HCT116 (cell line): ENCODE results near the gene DAPK1. TPM values are rescaled to one million over a fixed set of nuclear protein-coding genes. Genes with fewer than 3 reads are reported as not detected.

ENCODE experiments used
- ATAC-seq: fragments of 200-7000 bp; cut with Tn5 transposase; 2 replicates; pipeline ENCODE4 v1.9.1; 2020; ENCODE audit warnings: mild to moderate bottlenecking, moderate library complexity
- BruUV-seq: library from RNA; stranded (reverse); fragments of 400-500 nt; replicated peaks from 2 replicates; lab custom pipeline; 2021; lab: Mats Ljungman, UMichigan
- CTCF ChIA-PET: fragments of 300-600 bp; sonication (Branson Sonifier 250); formaldehyde crosslinking; loops from one replicate; lab custom pipeline; 2021; ENCODE audit warnings: antibody characterized with exemption; lab: Charles Lee
- POLR2A ChIA-PET: fragments of 300-600, 350-600 bp; sonication (Branson Sonifier 250); formaldehyde crosslinking; loops from one replicate; lab custom pipeline; 2021; ENCODE audit warnings: antibody characterized with exemption; lab: Charles Lee
- RAD21 ChIA-PET, 2 experiments: fragments of 300-600 bp; sonication (Branson Sonifier 250); formaldehyde crosslinking; loops; one replicate each; lab custom pipeline; 2023; ENCODE audit warnings: low total read pairs in 2 of 2; ENCODE audit not compliant: uncharacterized antibody in 2 of 2, unreplicated experiment in 2 of 2, low non-redundant PET in 1 of 2; lab: Charles Lee
- DNase-seq: peaks from one replicate; pipeline ENCODE4 v3.0.0-alpha.2; 2010; ENCODE audit warnings: low read depth, low spot score
- H2AFZ ChIP-seq: fragments of 200-600 bp; shearing (Covaris generic), sonication (generic); 2 replicates; pipeline ENCODE4 v1.6.1; 2017; ENCODE audit warnings: low read depth, mixed run types, mixed read lengths, antibody characterized with exemption, low read length; ENCODE audit not compliant: poor library complexity, severe bottlenecking
- H3K27ac ChIP-seq: 2 replicates; pipeline ENCODE4 v1.5.1; 2012; ENCODE audit warnings: low read depth, low read length
- H3K27me3 ChIP-seq: fragments of 200-600 bp; sonication (generic); 2 replicates; pipeline ENCODE4 v1.6.1; 2016; ENCODE audit warnings: mixed run types, low read length, mixed read lengths; ENCODE audit not compliant: insufficient read depth
- H3K36me3 ChIP-seq, 2 experiments: fragments of 200-500 bp in 1 of 2; fragments of 200-600 bp in 1 of 2; sonication (Bioruptor generic) in 1 of 2; sonication (generic) in 1 of 2; 2 replicates each; pipeline versions ENCODE4 v1.5.1 to v1.6.1; 2014 to 2016; ENCODE audit warnings: low read length in 2 of 2, inconsistent platforms in 1 of 2, mixed read lengths in 1 of 2, mixed run types in 1 of 2; ENCODE audit not compliant: insufficient read depth in 2 of 2, control insufficient read depth in 1 of 2
- H3K4me1 ChIP-seq, 2 experiments: fragments of 200-600 bp in 1 of 2; sonication (generic) in 1 of 2; 2 replicates each; pipeline versions ENCODE4 v1.5.1 to v1.6.1; 2012 to 2017; ENCODE audit warnings: low read length in 2 of 2, inconsistent platforms in 1 of 2, mild to moderate bottlenecking in 1 of 2, mixed read lengths in 1 of 2, mixed run types in 1 of 2, moderate library complexity in 1 of 2; ENCODE audit not compliant: insufficient read depth in 2 of 2, control insufficient read depth in 1 of 2
- H3K4me2 ChIP-seq: fragments of 200-600 bp; sonication (generic); 2 replicates; pipeline ENCODE4 v1.6.1; 2017; ENCODE audit warnings: mixed run types, low read length, mixed read lengths
- H3K4me3 ChIP-seq, 2 experiments: fragments of 200-600 bp in 1 of 2; sonication (generic) in 1 of 2; replicated peaks in 1 of 2; 2 replicates each; pipeline ENCODE4 v1.5.1; 2011 to 2016; ENCODE audit warnings: low read length in 2 of 2, control low read depth in 1 of 2, low read depth in 1 of 2, mild to moderate bottlenecking in 1 of 2, mixed read lengths in 1 of 2, mixed run types in 1 of 2
- H3K79me2 ChIP-seq: fragments of 200-600 bp; sonication (generic); 2 replicates; pipeline ENCODE4 v1.6.1; 2017; ENCODE audit warnings: mild to moderate bottlenecking, mixed run types, low read length, moderate library complexity, mixed read lengths; ENCODE audit not compliant: insufficient read depth
- H3K9ac ChIP-seq: fragments of 200-600 bp; sonication (generic); 2 replicates; pipeline ENCODE4 v1.6.1; 2016; ENCODE audit warnings: low read length, mixed read lengths
- H3K9me2 ChIP-seq: fragments of 200-600 bp; sonication (generic), shearing (Covaris generic); 2 replicates; pipeline ENCODE4 v1.6.1; 2017; ENCODE audit warnings: mixed run types, mild to moderate bottlenecking, moderate library complexity; ENCODE audit not compliant: insufficient read depth
- H3K9me3 ChIP-seq, 2 experiments: fragments of 200-500 bp in 1 of 2; fragments of 200-600 bp in 1 of 2; sonication (Bioruptor generic) in 1 of 2; sonication (generic) in 1 of 2; 2 replicates each; pipeline ENCODE4 v1.6.1; 2014 to 2017; ENCODE audit warnings: low read length in 2 of 2, mixed read lengths in 2 of 2, inconsistent platforms in 1 of 2, low read depth in 1 of 2, mild to moderate bottlenecking in 1 of 2, mixed run types in 1 of 2, moderate library complexity in 1 of 2; ENCODE audit not compliant: control insufficient read depth in 1 of 2, insufficient read depth in 1 of 2
- H4K20me1 ChIP-seq: fragments of 200-600 bp; sonication (generic), shearing (Covaris generic); 2 replicates; pipeline ENCODE4 v1.6.1; 2017; ENCODE audit warnings: mixed run types, mild to moderate bottlenecking, moderate library complexity; ENCODE audit not compliant: insufficient read depth
- ATF3 ChIP-seq: IDR thresholded peaks from 2 replicates; pipeline ENCODE4 v1.6.1; 2012
- CBX3 ChIP-seq: IDR thresholded peaks from 2 replicates; pipeline ENCODE4 v1.6.1; 2012; ENCODE audit warnings: low read depth
- CEBPB ChIP-seq: IDR thresholded peaks from 2 replicates; pipeline ENCODE4 v1.6.1; 2012; ENCODE audit warnings: low read depth
- EGR1 ChIP-seq: IDR thresholded peaks from 2 replicates; pipeline ENCODE4 v1.6.1; 2012; ENCODE audit warnings: low read depth
- ELF1 ChIP-seq: IDR thresholded peaks from 2 replicates; pipeline ENCODE4 v1.6.1; 2012; ENCODE audit warnings: low read depth, borderline replicate concordance
- EZH2phosphoT487 ChIP-seq: fragments of 200-600 bp; IDR thresholded peaks from 2 replicates; pipeline ENCODE4 v1.6.1; 2018; ENCODE audit warnings: antibody characterized with exemption, borderline replicate concordance
- POLR2A ChIP-seq: IDR thresholded peaks from 2 replicates; pipeline ENCODE4 v1.7.0; 2011; ENCODE audit warnings: borderline replicate concordance; ENCODE audit not compliant: insufficient read depth, insufficient read length; ENCODE audit errors: extremely low read depth
- REST ChIP-seq: IDR thresholded peaks from 2 replicates; pipeline ENCODE4 v1.6.1; 2012; ENCODE audit warnings: low read depth
- SRF ChIP-seq: IDR thresholded peaks from 2 replicates; pipeline ENCODE4 v1.6.1; 2012; ENCODE audit warnings: low read depth
- ZFX ChIP-seq: fragments of 450-650 bp; IDR thresholded peaks from 2 replicates; pipeline ENCODE4 v1.6.1; 2017
- ZNF274 ChIP-seq: fragments of 200-500 bp; sonication (Bioruptor generic); IDR thresholded peaks from 2 replicates; pipeline ENCODE4 v1.6.1; 2014; ENCODE audit warnings: mild to moderate bottlenecking, low read depth, low read length, inconsistent platforms
- intact Hi-C: fragments of 100-400 bp; cut with micrococcal nuclease; formaldehyde crosslinking; loops from 2 replicates; pipeline ENCODE4 v1.10.0; 2022
- total RNA-seq: library from RNA; stranded (reverse); gene quantifications from one replicate; pipeline ENCODE4 v1.2.1, GENCODE V29; 2021; ENCODE audit not compliant: unreplicated experiment
- TF ChIP-seq, protein P1 (sequence below), 3 experiments: fragments of 200-600 bp in 1 of 3; sonication (generic) in 1 of 3; IDR thresholded peaks in 2 of 3; conservative IDR thresholded peaks in 1 of 3; 2 replicates each; pipeline ENCODE4 v1.5.1; 2012 to 2017; ENCODE audit warnings: low read depth in 2 of 3, low read length in 2 of 3, antibody characterized with exemption in 1 of 3, borderline replicate concordance in 1 of 3, control low read depth in 1 of 3, mild to moderate bottlenecking in 1 of 3, mixed read lengths in 1 of 3, mixed run types in 1 of 3, moderate library complexity in 1 of 3; ENCODE audit not compliant: insufficient read depth in 1 of 3

Gene DAPK1
- total RNA-seq, 1 experiment from 2014 or later, result 5.6 TPM

DNA sequence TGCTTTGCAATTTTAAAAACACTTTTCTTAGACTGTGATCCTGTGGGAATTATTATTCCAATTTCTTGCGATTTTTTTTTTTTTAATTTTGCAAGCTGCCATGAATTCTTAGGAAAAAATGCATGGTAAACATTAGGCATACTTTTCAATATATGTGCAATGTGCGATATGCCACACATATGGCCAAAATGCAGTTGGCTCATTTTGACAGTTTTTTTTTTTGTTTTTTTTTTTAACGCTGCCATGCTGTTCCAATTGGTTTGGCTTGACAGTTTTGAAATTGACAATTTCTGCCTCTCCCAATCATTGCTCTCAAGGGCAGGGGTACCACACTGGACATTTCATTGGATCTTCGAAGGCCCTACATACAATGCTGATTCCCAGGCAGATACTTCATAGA, 36.4 kb downstream of the DAPK1 start:
- no peak overlapping the region for H3K9ac ChIP-seq
- no peaks in the 10 kb centered on the region for H3K36me3 ChIP-seq
- no peaks in the 10 kb centered on the region for H3K79me2 ChIP-seq
- H3K27me3 ChIP-seq, result no peaks in the 10 kb centered on the region
- no peaks in the 10 kb centered on the region for H3K9me2 ChIP-seq
- H3K4me1 ChIP-seq, result no peaks in the 10 kb centered on the region
- no peak overlapping the region for H2AFZ ChIP-seq
- intact Hi-C loops, result no loop called here
- ChIA-PET RAD21 (no interaction called here), POLR2A (no interaction called here), CTCF (no interaction called here)
- no peak for ATAC-seq
- H3K27ac ChIP-seq, result no peak overlapping the region
- H3K4me3 ChIP-seq, result no peak overlapping the region
- DNase-seq, result no peak
- H4K20me1 ChIP-seq, result no peaks in the 10 kb centered on the region
- BruUV-seq, result no TSS peak
- no peaks in the 10 kb centered on the region for H3K9me3 ChIP-seq
- TF ChIP-seq REST (no peak), CBX3 (no peak)
- no peak overlapping the region for H3K4me2 ChIP-seq

GRCh38 chr9:87534957-87535356, 37.3 kb downstream of the DAPK1 start:
- Histone ChIP-seq H3K27me3 (no peaks in the 10 kb centered on the region), H3K4me3 (no peak overlapping the region), H3K9me2 (no peaks in the 10 kb centered on the region), H3K9ac (no peak overlapping the region), H3K4me2 (no peak overlapping the region), H3K79me2 (no peaks in the 10 kb centered on the region), H3K27ac (no peak overlapping the region), H3K4me1 (no peaks in the 10 kb centered on the region), H2AFZ (no peak overlapping the region), H3K36me3 (no peaks in the 10 kb centered on the region), H3K9me3 (no peaks in the 10 kb centered on the region), H4K20me1 (no peaks in the 10 kb centered on the region)
- RAD21 ChIA-PET, result no interaction called here
- intact Hi-C loops, result no loop called here
- no peak for ATAC-seq
- DNase-seq, result no peak
- CTCF ChIA-PET, result no interaction called here
- BruUV-seq, result no TSS peak
- POLR2A ChIA-PET, result no interaction called here
- TF ChIP-seq EZH2phosphoT487, result no peak
- no peak for TF ChIP-seq ZNF274
- no peak for TF ChIP-seq CEBPB
- no peak for TF ChIP-seq SRF
- no peak for TF ChIP-seq EGR1
- no peak for TF ChIP-seq REST
- no peak for TF ChIP-seq ELF1
- TF ChIP-seq ATF3, result no peak
- TF ChIP-seq, protein P1, sequence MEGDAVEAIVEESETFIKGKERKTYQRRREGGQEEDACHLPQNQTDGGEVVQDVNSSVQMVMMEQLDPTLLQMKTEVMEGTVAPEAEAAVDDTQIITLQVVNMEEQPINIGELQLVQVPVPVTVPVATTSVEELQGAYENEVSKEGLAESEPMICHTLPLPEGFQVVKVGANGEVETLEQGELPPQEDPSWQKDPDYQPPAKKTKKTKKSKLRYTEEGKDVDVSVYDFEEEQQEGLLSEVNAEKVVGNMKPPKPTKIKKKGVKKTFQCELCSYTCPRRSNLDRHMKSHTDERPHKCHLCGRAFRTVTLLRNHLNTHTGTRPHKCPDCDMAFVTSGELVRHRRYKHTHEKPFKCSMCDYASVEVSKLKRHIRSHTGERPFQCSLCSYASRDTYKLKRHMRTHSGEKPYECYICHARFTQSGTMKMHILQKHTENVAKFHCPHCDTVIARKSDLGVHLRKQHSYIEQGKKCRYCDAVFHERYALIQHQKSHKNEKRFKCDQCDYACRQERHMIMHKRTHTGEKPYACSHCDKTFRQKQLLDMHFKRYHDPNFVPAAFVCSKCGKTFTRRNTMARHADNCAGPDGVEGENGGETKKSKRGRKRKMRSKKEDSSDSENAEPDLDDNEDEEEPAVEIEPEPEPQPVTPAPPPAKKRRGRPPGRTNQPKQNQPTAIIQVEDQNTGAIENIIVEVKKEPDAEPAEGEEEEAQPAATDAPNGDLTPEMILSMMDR (IDR thresholded peaks at IDR 0.05 in 2 of 3, conservative IDR thresholded peaks at IDR 0.05 in 1 of 3; ENCODE audit: borderline replicate concordance in 1 of 3, insufficient read depth in 1 of 3, low read depth in 2 of 3, low read length in 2 of 3), result no peak
- no peak for TF ChIP-seq POLR2A
- TF ChIP-seq ZFX, result no peak
